ENCODE results near the gene SEZ6. TPM values are rescaled to one million over a fixed set of nuclear protein-coding genes. Genes with fewer than 3 reads are reported as not detected.
A peak's percentile ranks its signal among the peaks of the same experiment; 100 is the strongest.

SEZ6 gene
- total and polyA plus RNA-seq, 2 of the 4 experiments (the other 2 are of a cell fraction), result not detected

DNA sequence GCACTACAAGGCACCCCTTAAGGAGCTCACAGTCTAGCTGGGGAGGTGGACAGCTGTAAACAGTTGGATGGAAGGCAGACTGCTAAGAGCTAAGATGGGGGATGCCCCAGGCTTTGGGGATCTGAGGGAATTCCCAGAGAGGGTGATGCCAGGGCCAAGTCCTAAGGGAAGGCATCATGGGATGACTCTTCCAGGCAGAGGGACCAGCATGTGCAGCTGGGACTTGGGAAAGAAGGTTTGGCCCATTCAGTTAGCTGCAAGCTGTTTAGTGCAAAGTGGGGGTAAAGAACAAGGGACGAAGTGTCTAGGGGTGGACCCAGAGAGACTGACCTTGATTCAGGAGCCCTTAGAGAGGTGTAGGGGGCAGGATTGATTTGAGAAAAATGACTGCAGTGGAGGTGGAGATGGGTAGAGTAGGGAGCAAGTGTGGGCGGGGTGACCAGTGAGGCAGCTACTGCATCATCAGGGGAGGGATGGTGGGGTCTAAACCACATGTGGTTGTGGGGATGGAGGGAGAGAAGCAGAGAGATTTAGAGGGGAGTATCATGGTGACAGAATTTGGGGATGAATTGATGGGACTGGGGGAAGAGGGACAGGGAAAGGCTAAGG, 27.4 kb downstream of the SEZ6 start:
- H2BK20ac ChIP-seq (ENCODE audit: low read depth, low read length), result no peak overlapping the region
- 0 out of 2 replicates have a peak, but pooled peaks cover 7% of the 10 kb centered on the region for H4K20me1 ChIP-seq (ENCODE audit: insufficient read depth, low read length)
- dilution Hi-C loops (cut with HindIII; ENCODE audit: low sequenced_read_pairs, unreplicated experiment), result no loop called here
- TF ChIP-seq SMC3 (IDR thresholded peaks at IDR 0.05; ENCODE audit: low read depth, low read length) (no peak), BHLHE40 (IDR thresholded peaks at IDR 0.05; ENCODE audit: low read depth, low read length) (no peak), RFX5 (IDR thresholded peaks at IDR 0.05; ENCODE audit: low read depth, low read length) (no peak), FOS (IDR thresholded peaks at IDR 0.05; ENCODE audit: low read depth, low read length) (no peak), CEBPB (IDR thresholded peaks at IDR 0.05; ENCODE audit: low read depth, low read length) (no peak), POLR2A (IDR thresholded peaks at IDR 0.05; ENCODE audit: low read depth, low read length) (no peak), MAZ (IDR thresholded peaks at IDR 0.05; ENCODE audit: borderline replicate concordance, low read depth, low read length) (no peak), MAFK (IDR thresholded peaks at IDR 0.05; ENCODE audit: low read depth, low read length) (no peak), NFE2L2 (IDR thresholded peaks at IDR 0.05; ENCODE audit: low read depth, low read length) (no peak), RCOR1 (IDR thresholded peaks at IDR 0.05; ENCODE audit: insufficient replicate concordance, low read length) (no peak), MXI1 (IDR thresholded peaks at IDR 0.05; ENCODE audit: borderline replicate concordance, low read depth, low read length) (no peak), RAD21 (IDR thresholded peaks at IDR 0.05; ENCODE audit: low read length) (no peak), CHD1 (IDR thresholded peaks at IDR 0.05; ENCODE audit: low read depth, low read length) (no peak)
- TF ChIP-seq, protein P1, sequence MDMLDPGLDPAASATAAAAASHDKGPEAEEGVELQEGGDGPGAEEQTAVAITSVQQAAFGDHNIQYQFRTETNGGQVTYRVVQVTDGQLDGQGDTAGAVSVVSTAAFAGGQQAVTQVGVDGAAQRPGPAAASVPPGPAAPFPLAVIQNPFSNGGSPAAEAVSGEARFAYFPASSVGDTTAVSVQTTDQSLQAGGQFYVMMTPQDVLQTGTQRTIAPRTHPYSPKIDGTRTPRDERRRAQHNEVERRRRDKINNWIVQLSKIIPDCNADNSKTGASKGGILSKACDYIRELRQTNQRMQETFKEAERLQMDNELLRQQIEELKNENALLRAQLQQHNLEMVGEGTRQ (IDR thresholded peaks at IDR 0.05; ENCODE audit: low read depth, low read length), result no peak
- TF ChIP-seq, protein P2, sequence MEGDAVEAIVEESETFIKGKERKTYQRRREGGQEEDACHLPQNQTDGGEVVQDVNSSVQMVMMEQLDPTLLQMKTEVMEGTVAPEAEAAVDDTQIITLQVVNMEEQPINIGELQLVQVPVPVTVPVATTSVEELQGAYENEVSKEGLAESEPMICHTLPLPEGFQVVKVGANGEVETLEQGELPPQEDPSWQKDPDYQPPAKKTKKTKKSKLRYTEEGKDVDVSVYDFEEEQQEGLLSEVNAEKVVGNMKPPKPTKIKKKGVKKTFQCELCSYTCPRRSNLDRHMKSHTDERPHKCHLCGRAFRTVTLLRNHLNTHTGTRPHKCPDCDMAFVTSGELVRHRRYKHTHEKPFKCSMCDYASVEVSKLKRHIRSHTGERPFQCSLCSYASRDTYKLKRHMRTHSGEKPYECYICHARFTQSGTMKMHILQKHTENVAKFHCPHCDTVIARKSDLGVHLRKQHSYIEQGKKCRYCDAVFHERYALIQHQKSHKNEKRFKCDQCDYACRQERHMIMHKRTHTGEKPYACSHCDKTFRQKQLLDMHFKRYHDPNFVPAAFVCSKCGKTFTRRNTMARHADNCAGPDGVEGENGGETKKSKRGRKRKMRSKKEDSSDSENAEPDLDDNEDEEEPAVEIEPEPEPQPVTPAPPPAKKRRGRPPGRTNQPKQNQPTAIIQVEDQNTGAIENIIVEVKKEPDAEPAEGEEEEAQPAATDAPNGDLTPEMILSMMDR (conservative IDR thresholded peaks at IDR 0.05; ENCODE audit: low read depth, low read length), result no peak
- TF ChIP-seq, protein P3, sequence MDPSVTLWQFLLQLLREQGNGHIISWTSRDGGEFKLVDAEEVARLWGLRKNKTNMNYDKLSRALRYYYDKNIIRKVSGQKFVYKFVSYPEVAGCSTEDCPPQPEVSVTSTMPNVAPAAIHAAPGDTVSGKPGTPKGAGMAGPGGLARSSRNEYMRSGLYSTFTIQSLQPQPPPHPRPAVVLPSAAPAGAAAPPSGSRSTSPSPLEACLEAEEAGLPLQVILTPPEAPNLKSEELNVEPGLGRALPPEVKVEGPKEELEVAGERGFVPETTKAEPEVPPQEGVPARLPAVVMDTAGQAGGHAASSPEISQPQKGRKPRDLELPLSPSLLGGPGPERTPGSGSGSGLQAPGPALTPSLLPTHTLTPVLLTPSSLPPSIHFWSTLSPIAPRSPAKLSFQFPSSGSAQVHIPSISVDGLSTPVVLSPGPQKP (IDR thresholded peaks at IDR 0.05; ENCODE audit: borderline replicate concordance, low read depth, low read length), result no peak
- no peak overlapping the region for H3K4me3 ChIP-seq (ENCODE audit: insufficient read depth, low read depth, low read length)
- no peak overlapping the region for H4K5ac ChIP-seq (ENCODE audit: low read depth, low read length)
- no peak for ATAC-seq (ENCODE audit: low read depth)
- no peak overlapping the region for H3K23ac ChIP-seq (ENCODE audit: low read depth, low read length)
- no peak overlapping the region for H2BK5ac ChIP-seq (ENCODE audit: low read depth, low read length, poor library complexity, severe bottlenecking)
- no peak for DNase-seq
- CTCF ChIA-PET, result no interaction called here
- BruUV-seq (replicated peaks), result no TSS peak
- no peak overlapping the region for H3K18ac ChIP-seq (ENCODE audit: low read depth, low read length)
- H3K14ac ChIP-seq (replicated peaks; ENCODE audit: low read depth, low read length), result no peak overlapping the region
- no peaks in the 10 kb centered on the region for H3K79me1 ChIP-seq (ENCODE audit: low read depth in 1 of 2, low read length in 2 of 2)
- H4K91ac ChIP-seq (ENCODE audit: insufficient read depth, low read depth, low read length), result no peak overlapping the region
- POLR2A ChIA-PET (ENCODE audit: unreplicated experiment), result no interaction called here
- no peak overlapping the region for H2AK5ac ChIP-seq (ENCODE audit: low read depth, low read length)
- no peak overlapping the region for H3K56ac ChIP-seq (ENCODE audit: extremely low read depth, insufficient read depth, low read length)
- H3K9ac ChIP-seq (ENCODE audit: low read depth, low read length), result no peak overlapping the region
- H4K8ac ChIP-seq (ENCODE audit: low read depth in 2 of 2, low read length in 2 of 2), result no peak overlapping the region
- H2AFZ ChIP-seq (replicated peaks; ENCODE audit: low read length, poor library complexity), result no peak overlapping the region
- peaks cover 1% of the 10 kb centered on the region; the same call in 1 of the 2 replicates for H3K4me1 ChIP-seq (ENCODE audit: control insufficient read depth, insufficient read depth, low read length)
- no peak overlapping the region for H3K4me2 ChIP-seq (ENCODE audit: low read depth, low read length)
- H2BK120ac ChIP-seq (ENCODE audit: low read depth, low read length), result no peak overlapping the region
- H3K4ac ChIP-seq (ENCODE audit: low read depth, low read length), result no peak overlapping the region
- H2BK15ac ChIP-seq (ENCODE audit: low read depth, low read length), result no peak overlapping the region
- no peak overlapping the region for H3K27ac ChIP-seq (ENCODE audit: insufficient read depth, low read length)
- peak overlapping the region; percentile 7 for H2AK9ac ChIP-seq (replicated peaks; ENCODE audit: low read depth, low read length, poor library complexity)
- no peaks in the 10 kb centered on the region for H3K36me3 ChIP-seq (ENCODE audit: control insufficient read depth, insufficient read depth, low read length)
- no peaks in the 10 kb centered on the region for H3K9me3 ChIP-seq (ENCODE audit: control insufficient read depth, insufficient read depth, low read length)
- H3K9me1 ChIP-seq (ENCODE audit: insufficient read depth, low read length), result no peaks in the 10 kb centered on the region
- intact Hi-C loops (cut with micrococcal nuclease), result no loop called here
- H3K27me3 ChIP-seq (ENCODE audit: control insufficient read depth, insufficient read depth, low read length), result peaks cover 84% of the 10 kb centered on the region
- in situ Hi-C loops (cut with MboI; ENCODE audit: low sequenced_read_pairs), result no loop called here
- WGBS, 2 experiments (ENCODE audit: extremely low coverage in 2 of 2, insufficient read length in 1 of 2), result 73% methylated on average over 1 of the region's 2 CpGs; no CpG with 5 or more reads in 1 of the 2 experiments
